Stimulated activated CD8-positive, alpha-beta memory T cell treated with anti-CD3 and anti-CD28 coated beads, Interleukin-4, amount 100 ng/mL, for 4 hours (primary cell): ENCODE results near the gene SPACA6.
A peak's percentile ranks its signal among the peaks of the same experiment; 100 is the strongest.

Experiments
- DNase-seq, 2 donors: peaks; one replicate each; pipeline ENCODE4 v3.0.0-alpha.2; 2020; ENCODE audit warnings: low read depth in 2 of 2, low spot score in 1 of 2

The SPACA6 gene

DNA sequence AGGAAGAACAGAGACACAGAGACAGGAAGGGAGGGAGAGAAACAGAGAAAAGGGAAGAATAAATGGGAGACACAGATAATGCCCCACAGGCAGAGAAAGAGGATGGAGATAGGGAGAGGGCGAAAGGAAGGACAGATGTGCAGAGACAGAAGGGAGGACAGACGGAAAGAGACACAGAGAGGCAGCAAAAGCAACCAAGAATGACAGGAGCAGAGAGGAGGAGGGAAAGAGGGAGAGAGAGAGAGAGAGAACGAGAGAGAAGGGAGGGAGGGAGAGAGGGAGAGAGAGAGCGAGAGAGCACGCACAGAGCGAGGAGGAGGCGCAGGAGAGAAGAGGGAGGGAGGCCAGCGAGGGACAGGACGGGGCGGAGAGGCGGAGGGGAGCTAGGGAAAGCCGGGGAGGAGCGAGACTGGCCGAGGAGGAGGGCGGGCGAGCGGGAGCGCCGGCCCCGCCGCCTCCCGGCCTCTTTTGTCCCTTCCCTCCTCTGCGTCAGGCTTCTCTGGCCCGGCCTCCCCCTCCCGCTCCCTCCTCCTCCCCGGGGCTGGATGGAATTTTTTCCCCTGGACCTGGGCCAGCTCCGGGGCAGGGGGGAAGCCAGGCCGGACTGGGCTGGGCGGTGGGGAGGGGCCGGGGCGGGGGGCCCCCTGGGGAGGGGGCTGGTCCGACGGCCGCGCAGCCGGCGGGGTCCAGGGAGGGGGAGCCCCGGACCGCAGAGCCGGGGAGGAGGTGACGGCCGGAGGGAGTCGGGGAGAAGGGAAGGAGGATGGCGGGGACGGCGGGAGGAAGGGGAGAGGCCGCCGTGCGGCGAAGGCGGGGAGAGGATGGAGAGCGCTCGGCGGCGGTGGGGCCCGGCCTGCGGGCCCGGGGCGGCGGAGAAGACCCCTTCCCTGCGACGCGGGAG, 4.2 kb upstream of the SPACA6 start:
- DNase-seq: no peak

DNA sequence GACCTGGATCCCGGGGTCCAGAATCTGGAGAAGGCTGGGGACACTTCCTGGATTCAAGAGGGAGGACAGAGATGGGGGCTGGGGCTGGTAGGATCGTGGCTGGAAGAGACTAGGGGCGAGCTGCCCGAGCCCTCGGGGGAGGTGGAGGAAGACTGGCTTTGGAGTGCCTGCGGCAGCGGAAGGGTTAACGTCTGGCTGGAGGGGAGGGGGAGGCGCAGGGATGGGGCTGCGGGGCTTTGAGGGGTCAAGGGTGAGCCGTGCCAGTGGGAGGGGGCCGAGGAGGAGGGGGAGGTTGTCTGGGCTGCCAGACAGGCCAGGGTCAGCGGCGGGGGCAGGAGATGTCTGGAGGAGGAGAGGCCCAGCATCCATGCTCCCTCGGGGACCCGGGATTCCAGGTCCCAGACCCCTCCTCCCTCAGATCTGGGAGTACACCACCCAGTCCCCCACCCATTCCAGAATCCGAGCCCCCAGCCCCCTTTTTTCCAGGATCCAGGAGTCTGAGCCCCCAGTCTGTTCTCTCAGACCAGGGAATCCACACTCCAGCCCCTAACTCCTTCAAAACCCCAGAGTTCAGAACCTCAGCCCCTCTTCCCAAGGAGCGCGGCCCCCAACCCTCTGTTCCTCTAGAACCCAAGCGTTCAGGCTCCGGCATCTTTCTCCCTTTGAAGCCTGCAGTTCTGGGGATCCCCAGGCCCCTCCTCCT, 3.2 kb upstream of the SPACA6 start:
- DNase-seq: no peak

DNA sequence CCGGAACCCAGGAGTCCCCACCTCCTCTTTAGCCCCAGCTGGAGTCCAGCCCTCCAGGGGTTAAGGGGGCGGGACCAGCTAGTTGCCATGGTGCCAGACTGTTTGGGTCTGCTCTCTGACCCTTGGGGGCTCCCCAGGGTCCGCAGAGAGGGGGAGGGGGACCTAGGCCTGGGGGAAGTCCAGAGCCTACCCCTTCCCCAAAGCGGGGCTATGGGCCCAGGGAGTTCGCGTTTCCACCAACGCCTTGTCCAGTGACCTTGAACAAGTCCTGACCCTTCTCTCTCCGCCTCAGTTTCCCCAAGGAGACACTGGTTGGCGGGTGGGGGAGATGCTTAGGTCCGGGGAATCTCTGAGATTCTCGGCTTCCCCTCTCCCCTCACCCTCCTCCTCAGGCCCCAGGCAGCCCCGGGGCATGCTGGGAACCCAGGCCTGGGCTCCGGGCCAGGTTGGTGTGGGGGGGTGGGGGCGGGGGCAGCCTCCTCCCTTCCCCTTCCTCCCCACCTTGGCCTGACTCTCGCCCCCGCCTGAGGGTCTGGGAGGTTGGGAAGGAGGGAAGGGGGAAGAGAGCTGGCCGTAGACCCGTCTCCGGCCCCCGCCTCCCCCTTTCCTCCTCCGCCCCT, 2.6 kb upstream of the SPACA6 start:
- peak in 1 of 2 donors; percentile 24 for DNase-seq

DNA sequence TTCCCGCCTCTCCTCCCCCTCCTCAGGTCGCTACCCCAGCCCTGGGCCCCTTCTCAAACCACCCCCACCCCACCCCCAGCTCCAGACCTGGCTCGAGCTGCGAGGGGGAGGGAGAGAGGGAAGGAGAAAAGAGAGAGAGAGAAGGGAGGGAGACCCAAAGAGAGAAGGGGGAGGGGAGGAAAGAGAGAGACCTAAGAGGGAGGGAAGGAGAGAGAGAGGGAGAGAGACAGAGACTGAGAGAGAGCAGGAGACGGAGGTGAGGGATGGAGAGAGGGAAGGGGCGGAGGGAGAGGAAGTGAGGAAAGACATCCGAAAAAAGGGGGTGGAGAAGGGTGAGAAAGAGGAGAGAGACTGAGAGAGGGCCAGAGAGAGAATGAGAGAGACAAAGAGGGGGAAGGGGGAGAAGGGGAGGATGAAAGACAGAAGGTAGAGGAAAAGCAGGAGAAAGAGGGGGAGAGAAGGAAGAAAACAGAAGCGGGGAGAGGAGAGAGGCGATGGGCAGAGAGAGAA, 2.0 kb upstream of the SPACA6 start:
- DNase-seq: no peak

DNA sequence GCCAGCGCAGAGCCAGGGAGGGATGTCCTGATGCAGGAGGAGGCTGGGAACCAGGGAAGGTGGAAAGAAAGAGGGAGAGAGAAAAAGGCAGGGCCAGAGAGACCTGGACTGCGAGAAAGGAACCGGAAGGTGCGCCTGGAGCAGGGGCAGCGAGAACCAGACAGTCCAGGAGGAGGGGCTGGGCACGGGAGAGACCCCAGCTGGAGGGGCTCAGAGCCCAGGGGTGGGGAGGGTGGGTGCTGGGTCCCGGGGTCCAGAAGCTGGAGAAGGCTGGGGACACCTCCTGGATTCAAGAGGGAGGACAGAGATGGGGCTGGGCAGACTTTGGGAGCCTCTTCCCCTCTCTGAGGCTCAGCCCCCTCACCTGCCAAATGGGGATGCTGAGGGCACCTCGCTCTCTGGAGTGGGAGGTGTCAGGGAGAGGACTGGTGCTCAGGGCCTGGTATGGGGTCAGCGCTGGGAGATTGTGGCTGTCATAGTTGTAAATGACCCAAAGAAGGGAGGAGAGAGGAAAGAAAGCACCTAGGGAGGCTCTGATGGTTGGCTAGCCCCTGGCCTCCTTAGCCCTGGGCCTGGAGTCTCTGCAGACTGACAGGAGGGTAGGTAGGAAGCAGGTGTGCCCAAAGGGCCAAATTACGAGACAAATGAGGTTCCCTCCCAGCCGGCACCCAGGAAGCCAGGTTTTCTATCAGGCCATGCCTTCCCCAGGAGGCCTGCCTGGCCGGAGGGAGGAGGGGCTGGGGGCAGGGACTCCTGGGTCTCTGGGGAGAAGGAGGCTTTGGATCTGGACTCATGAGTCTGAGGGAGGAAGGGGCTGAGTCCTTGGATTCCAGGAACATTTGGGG, 1.3 kb upstream of the SPACA6 start:
- DNase-seq: no peak

DNA sequence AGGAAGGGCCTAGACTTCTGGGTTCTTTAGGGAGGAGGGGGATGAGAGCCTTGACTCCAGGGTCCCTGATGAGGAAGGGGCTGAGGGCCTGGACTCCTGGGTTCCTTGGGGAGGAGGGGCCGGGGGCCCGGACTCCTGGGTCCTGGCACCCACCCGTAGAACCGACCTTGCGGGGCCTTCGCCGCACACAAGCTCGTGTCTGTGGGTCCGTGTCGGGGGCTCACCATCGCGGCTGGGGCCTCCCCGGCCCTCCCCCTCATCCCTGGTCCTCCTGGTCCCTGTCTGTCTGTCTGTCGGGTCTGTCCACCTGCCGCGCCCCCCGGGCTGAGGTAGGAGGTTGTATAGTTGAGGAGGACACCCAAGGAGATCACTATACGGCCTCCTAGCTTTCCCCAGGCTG, 662 bp upstream of the SPACA6 start:
- no peak for DNase-seq

DNA sequence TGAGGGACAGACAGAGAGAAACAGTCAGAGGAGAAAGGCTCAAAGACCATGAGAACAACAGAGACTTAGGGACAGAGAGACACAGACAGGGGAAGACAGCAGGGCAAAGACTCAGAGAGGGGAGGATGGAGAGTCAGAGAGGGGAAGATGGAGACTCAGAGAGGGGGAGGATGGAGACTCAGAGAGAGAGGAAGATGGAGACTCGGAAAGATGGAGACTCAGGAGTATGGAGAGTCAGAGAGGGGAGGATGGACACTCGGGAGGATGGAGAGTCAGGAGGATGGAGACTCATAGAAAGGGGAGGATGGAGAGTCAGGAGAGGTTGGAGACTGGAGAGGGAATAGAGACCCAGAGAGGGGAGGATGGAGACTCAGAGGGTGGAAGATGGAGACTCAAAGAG, 689 bp downstream of the SPACA6 start:
- DNase-seq: no peak

DNA sequence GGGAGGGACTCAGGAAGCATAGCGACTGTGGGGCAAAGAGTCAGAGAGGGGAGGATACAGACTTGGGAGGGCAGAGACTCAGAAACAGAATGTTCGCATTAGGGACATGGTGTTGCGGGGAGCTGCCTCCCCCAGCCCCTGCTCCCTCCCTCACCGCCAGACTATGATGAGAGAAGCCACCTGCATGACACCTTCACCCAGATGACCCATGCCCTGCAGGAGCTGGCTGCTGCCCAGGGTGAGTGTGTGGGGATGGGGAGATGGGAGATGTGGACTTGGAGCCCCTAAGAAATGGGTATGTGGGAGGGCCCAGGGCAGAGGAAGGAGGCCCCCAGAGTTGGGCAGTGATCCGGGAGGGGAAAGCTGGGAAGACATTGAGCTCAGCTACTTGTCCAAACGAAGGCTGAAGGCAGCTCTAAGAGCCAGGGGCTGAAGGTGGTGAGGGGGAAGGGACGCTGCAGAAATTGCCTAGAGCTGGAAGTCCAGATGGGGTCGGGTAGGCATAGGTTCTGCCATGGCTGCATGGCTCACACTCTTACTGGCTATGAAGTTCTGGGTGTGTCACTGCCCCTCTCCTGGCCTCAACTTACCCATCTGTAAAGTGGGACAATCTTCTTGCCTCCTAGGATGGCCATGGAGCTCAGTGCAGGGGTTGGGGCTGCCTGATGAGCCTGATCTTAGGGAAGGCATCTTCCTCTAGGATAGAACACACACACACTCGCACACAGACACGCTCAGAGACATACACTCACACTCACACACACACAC, 1.4 kb downstream of the SPACA6 start:
- no peak for DNase-seq

DNA sequence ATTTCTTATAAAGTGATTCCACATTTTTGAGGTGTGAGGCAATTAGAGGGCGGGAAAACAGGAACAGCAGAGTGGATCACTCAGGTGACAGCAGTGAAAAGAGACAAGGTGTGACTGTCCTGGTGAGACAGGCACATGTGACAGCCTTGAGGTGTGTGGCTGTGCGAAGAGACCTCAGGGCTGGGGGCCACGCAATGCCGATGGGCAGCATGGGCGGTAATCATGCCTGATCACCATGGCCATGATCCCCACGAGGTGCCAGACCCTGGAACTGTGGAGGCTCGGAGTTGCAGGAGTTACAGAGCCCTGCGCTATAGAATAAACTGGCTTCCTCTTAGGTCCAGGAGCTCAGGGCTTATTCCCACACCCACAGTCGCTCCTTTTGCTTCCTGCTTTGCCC, 2.0 kb downstream of the SPACA6 start:
- no peak for DNase-seq

DNA sequence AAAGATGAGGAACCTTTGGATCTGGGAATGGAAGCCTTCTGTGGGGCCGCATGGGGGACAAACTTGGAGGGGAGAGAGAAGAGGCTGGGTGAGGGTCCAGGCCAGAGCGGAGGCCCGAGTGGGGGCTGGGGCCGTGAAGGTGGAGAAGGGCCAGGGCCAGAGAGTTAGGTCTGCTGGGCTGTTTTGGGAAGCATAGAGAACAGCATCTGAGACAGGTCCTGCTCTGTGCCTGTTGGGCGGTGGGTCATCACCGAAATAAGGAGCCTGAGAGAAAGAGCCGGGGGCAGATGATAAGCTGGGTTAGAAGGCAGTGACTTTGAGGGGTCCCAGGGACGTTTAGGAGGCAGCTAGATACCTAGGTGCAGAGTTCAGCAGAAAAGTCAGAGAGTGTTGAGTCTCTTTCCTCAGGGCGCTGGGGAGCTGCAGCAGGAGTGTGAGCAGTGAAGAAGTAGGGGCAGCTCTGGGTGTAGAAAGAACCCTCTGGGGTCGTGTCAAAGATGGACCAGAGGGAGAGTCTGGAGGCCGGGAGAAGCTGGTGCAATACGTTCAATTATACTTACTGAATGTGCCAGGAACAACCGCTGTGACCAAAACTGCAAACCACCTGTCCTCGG, 2.7 kb downstream of the SPACA6 start:
- DNase-seq: no peak

DNA sequence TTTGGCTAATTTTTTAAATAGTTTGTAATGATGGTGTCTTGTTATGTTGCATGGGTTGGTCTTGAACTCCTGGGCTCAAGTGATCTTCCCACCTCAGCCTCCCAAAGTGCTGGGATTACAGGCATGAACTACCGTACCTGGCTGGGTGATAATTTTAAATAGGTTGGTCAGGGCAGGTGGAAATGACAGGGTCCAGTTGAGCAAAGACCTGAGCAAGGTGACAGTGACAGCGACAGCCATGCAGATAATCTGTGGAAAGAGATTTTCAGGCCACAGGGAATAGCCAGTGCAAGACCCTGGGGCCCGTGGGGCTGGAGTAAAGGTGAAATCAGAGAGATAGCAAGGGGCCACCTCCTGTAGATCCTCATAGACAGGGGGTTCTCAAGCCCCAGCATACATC, 3.5 kb downstream of the SPACA6 start:
- no peak for DNase-seq

DNA sequence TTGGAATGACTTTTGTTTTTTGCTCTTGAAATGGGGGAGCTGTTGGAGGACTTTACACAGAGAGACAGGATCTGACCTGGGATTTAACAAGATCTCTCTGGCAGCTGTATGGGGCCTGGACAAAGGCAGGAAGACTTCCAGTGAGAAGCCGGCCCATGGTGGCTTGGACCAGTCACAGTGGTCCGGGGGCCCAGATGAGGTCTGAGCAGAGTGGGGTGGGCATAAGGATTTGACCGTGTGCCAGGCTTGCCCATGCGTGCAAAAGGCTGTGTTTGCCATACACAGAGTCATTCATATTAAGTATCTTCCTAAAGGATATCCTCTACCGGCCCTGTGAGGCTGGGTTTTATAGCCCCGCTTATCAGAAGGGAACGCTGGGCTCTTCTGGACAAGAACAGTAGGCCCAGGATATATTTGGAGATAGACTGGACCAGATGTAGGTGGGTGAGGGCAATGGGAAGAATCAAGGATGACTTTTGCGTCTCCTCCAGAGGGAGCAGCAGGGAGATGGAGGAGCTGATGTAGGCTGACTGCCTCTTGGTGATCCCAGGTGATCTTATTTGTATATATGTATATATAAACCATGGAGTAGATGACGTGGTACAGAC, 4.1 kb downstream of the SPACA6 start:
- no peak for DNase-seq

DNA sequence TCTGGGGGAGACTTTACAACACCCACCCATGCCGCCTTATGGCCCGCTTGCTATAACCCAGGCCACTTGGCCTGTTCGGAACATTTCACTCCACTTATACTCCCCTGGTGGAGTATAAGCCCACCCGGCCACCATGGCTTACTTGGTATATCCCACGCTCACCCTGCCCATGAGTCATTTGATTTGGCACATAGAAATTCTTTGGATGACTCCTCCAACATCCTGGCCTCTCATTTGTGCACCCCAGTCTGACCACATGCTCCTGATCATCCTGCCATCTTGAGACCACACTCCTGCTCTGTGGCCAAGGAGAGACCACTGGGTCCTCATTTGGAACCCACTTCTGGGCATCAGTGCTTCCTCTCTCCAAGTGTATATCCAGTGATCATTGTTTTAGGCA, 5.2 kb downstream of the SPACA6 start:
- DNase-seq: no peak

DNA sequence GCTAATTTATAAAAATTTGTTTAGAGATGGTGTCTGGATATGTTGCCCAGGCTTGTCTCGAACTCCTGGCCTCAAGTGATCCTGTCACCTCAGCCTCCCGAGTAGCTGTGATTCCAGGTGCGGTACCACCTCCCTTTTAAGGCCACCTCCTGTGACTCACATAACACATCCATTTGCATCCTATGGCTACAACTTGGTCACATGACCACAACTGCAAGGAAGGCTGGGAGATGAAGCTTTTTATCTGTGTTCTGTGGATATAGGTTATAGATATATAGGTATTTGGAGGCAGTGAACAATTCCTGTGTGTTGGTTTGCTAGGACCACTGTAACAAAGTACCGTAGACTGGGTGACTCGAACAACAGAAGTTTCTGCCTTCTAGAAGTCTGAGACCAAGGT, 6.0 kb downstream of the SPACA6 start:
- DNase-seq: no peak

DNA sequence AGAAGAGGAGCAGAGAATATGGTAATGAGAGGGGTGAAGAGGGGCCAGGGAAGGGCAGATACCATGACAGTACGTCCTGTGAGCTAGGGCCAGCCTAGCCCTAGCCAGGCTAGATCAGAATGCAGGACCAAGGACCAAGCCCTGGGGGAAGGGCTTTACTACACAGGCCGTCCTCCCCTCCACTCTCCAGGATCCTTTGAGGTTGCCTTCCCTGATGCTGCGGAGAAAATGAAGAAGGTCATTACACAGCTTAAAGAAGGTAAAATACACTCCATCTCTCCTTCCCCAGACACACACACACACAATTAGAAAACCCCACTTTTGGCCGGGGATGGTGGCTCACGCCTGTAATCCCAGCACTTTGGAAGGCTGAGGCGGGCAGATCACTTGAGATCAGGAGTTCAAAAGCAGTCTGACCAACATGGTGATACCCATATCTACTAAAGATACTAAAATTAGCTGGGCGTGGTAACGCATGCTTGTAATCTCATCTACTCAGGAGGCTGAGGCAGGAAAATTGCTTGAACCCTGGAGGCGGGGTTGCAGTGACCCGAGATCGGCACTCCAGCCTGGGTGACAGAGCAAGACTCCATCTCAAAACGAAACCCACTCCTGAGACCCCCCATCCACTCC, 8.5 kb downstream of the SPACA6 start:
- DNase-seq: no peak

DNA sequence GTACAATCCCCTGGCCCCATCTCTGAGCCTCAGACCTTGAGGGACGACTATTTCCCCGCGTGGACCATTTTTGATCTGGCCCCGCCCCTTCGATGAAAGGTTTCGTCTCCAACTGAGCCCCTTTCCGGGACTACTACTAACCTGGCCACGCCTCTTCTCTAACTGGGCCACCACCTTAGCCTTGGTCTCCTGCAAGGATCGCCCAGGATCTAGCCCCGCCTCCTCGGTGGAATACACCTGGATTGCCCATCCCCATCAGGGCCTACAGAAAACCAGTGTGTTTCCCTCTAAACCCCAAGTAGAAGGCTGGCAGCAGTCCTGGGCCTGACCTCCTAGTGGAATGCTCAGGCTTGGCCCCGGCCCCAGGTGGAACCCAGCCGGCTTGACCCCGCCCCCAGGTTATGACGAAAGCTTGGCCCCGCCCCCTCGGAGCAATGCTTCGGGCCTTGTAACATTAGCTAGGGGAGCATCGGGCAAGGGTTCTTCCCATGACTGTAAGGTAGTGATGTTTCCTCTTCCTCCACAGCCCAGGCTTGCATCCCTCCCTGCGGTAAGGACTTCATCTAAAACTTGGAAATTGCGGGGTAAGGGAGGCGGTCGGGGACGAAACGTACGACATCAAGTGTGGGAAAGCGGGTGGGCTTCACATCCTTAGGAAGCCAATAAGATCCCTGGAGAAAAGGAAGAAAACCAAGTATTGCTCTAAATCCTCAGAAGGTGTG, 9.1 kb downstream of the SPACA6 start:
- no peak for DNase-seq

DNA sequence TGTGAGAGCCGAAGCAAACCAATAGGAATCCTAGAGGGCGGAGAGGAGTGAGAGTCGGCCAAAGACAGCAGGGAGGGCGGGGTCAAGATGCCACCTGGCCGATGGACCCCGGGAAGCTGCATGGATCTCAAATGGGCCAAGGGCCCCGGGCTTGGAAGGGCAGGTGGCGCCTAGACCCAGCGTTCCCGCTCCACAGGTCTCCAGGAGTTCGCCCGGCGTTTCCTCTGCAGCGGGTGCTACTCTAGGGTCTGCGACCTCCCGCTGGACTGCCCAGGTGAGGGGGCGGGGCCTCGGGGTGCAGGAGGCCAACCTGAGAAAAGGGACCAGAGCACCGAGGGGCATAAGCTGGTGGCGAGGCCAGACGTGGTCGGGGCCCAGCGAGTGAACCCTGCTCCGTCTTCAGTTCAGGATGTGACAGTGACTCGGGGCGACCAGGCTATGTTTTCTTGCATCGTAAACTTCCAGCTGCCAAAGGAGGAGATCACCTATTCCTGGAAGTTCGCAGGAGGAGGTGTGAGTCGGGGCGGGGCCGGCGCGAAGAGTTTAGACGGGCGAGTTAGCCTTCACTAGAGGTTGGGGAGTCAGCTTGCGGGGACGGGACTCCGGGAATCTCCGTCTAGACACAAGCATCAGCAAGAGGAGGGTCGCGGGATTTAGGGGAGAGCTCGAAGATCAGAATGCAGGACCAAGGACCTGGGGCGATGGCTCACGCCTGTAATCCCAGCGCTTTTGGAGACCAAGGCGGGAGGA, 9.9 kb downstream of the SPACA6 start:
- DNase-seq: no peak
